Esophagus squamous epithelium (tissue), 5 donors: ENCODE results near the gene AGBL1. TPM values are rescaled to one million over a fixed set of nuclear protein-coding genes. Genes with fewer than 3 reads are reported as not detected.

Experiments
- DNase-seq: peaks from one replicate; lab custom pipeline; 2025; lab: John Stamatoyannopoulos, UW
- H3K27ac ChIP-seq, 4 donors: fragments of 200-600 bp; sonication (generic); one replicate each; pipeline ENCODE4 v1.5.1; 2016 to 2019; ENCODE audit warnings: mild to moderate bottlenecking in 1 of 4
- H3K27me3 ChIP-seq, 4 donors: fragments of 200-600 bp; sonication (generic); 1 replicate in 3 of 4; 2 replicates in 1 of 4; pipeline versions ENCODE4 v1.5.1 to v1.6.0; 2017 to 2021; ENCODE audit warnings: antibody characterized with exemption in 1 of 4
- H3K36me3 ChIP-seq, 3 donors: fragments of 200-600 bp; sonication (generic); one replicate each; pipeline ENCODE4 v1.5.1; 2016 to 2019
- H3K4me1 ChIP-seq, 3 donors: fragments of 200-600 bp; sonication (generic); one replicate each; pipeline ENCODE4 v1.5.1; 2017 to 2019
- H3K4me3 ChIP-seq, 4 donors: fragments of 200-600 bp; sonication (generic); 1 replicate in 3 of 4; 2 replicates in 1 of 4; pipeline ENCODE4 v1.5.1; 2016 to 2019; ENCODE audit warnings: mild to moderate bottlenecking in 2 of 4, moderate library complexity in 1 of 4
- H3K9me3 ChIP-seq, 3 donors: fragments of 200-600 bp; sonication (generic); one replicate each; pipeline ENCODE4 v1.5.1; 2016 to 2019
- POLR2A ChIP-seq, 4 donors: fragments of 450-650 bp; IDR thresholded peaks; one replicate each; pipeline ENCODE4 v1.6.1; 2017; ENCODE audit warnings: antibody characterized with exemption in 4 of 4, mild to moderate bottlenecking in 4 of 4, moderate library complexity in 3 of 4
- WGBS, 2 donors: methylation state at CpG; one replicate each; pipeline ENCODE4 v1.1.5; 2018; 5-methylcytosine and 5-hydroxymethylcytosine counted together
- intact Hi-C: fragments of 100-400 bp; cut with DNase I; formaldehyde crosslinking; loops from one replicate; pipeline ENCODE4 v1.15.0; 2022
- total RNA-seq, 4 donors: library from RNA; depleted of rRNA; stranded (reverse); fragments of >200 nt; gene quantifications; one replicate each; pipeline ENCODE4 v1.1.0, GENCODE V29; 2016
- TF ChIP-seq, protein P1 (sequence below), 6 experiments: fragments of 450-650 bp in 4 of 6; fragments of 200-600 bp in 2 of 6; sonication (generic) in 2 of 6; IDR thresholded peaks; one replicate each; pipeline ENCODE4 v1.5.1; 2016 to 2019; ENCODE audit warnings: antibody characterized with exemption in 6 of 6, mild to moderate bottlenecking in 4 of 6, moderate library complexity in 4 of 6
- donor health status: DM: yes; HTN: yes; CAD: no.

Gene AGBL1
- total RNA-seq, 4 donors from 2014 or later, result 0.11 to 0.21 (median 0.19) TPM; not detected in 1

DNA sequence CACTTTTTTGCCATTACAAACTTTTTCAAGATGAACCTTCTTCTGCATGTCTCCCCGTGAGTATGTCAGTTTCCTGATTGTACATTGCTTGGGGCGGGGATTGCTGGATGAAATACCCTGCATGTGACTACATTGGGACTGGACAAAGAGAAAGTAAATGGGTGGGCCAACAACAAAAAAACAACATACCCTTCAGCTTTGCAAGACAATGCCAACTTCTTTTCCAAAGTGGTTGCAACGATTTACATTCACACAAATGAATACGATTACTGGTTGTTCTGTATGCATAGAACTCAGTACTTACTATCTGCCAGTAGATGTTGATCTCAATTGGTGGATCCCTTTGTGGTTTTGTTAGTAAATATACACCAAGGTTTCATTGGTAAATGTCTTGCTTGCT is 908.4 kb downstream of the AGBL1 start:
- Histone ChIP-seq H3K27ac (no peak overlapping the region), H3K4me3 (no peak overlapping the region), H3K9me3 (no peaks in the 10 kb centered on the region), H3K4me1 (no peaks in the 10 kb centered on the region), H3K27me3 (no peaks in the 10 kb centered on the region), H3K36me3 (no peaks in the 10 kb centered on the region)
- TF ChIP-seq POLR2A (IDR thresholded peaks at IDR 0.05), result no peak
- TF ChIP-seq, protein P1, sequence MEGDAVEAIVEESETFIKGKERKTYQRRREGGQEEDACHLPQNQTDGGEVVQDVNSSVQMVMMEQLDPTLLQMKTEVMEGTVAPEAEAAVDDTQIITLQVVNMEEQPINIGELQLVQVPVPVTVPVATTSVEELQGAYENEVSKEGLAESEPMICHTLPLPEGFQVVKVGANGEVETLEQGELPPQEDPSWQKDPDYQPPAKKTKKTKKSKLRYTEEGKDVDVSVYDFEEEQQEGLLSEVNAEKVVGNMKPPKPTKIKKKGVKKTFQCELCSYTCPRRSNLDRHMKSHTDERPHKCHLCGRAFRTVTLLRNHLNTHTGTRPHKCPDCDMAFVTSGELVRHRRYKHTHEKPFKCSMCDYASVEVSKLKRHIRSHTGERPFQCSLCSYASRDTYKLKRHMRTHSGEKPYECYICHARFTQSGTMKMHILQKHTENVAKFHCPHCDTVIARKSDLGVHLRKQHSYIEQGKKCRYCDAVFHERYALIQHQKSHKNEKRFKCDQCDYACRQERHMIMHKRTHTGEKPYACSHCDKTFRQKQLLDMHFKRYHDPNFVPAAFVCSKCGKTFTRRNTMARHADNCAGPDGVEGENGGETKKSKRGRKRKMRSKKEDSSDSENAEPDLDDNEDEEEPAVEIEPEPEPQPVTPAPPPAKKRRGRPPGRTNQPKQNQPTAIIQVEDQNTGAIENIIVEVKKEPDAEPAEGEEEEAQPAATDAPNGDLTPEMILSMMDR (IDR thresholded peaks at IDR 0.05), result no peak
- 69 to 77% methylated on average over 4 of the region's 4 CpGs for WGBS, 2 donors
- intact Hi-C loops, result no loop called here
- no peak for DNase-seq

DNA sequence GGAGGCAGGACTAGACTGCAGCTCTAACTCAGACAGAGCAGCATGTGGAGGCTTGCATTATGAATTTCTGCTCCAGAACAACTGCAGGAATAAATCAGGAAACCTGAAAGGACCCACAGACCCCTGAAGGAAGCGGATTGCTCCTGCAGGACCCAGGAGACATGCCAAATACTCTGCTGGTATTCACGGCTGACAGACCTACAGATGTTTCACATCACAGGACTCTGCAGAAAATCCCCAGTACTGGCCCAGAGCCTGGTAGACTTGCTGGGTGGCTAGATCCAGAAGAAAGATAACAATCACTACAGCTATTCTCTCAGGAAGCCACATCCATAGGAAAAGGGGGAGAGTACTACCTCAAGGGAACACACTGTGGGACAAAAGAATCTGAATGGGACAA is 942.1 kb downstream of the AGBL1 start:
- no peak for DNase-seq
- H3K36me3 ChIP-seq, result no peaks in the 10 kb centered on the region
- H3K9me3 ChIP-seq, result peaks cover 0 to 5% (median 0%) of the 10 kb centered on the region in 3 donors
- H3K4me3 ChIP-seq, result no peak overlapping the region
- no peaks in the 10 kb centered on the region for H3K4me1 ChIP-seq
- no peak for TF ChIP-seq POLR2A (IDR thresholded peaks at IDR 0.05)
- TF ChIP-seq, protein P1 (IDR thresholded peaks at IDR 0.05), result no peak
- intact Hi-C loops, result no loop called here
- 60 to 61% methylated on average over 1 to 2 of the region's 2 CpGs for WGBS, 2 donors
- H3K27me3 ChIP-seq, result no peaks in the 10 kb centered on the region
- no peak overlapping the region for H3K27ac ChIP-seq

DNA sequence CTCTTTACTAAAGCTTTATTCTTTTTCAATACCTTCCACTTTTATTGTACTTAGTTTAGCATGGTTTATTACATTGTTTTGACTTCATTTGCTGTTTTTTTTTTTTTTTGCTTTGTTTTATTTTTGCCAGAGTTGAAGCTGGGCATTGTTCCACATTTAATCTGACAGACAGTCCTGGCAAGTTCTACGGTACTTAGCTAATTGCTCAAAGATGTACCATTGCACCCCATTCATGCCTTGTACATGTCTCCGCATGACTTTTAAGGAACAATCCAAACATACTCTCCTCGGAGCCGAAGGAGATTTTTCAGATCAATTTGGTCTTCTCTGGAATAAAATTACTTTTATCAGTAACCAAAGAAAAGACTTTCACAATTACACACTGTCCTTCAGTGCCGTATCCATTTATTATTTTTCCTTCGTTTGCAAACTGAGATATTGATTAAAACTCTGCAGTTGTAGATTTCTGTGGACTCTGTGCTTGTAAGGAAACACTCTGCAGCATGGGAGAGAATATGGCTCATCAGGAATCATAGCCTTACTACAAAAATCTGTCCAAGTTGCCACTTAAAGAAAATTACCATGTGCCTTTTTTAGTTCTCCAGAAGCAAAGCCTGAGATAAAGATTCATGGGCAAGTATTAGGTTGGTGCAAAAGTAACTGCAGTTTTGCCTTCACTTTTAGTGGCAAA is 952.0 kb downstream of the AGBL1 start:
- H3K9me3 ChIP-seq, result no peaks in the 10 kb centered on the region
- intact Hi-C loops, result no loop called here
- H3K36me3 ChIP-seq, result no peaks in the 10 kb centered on the region
- no peaks in the 10 kb centered on the region for H3K27me3 ChIP-seq
- H3K4me3 ChIP-seq, result no peak overlapping the region
- WGBS, 2 donors, result 39 to 41% methylated on average over 6 of the region's 6 CpGs
- H3K27ac ChIP-seq, result no peak overlapping the region
- peaks cover 0 to 29% (median 0%) of the 10 kb centered on the region in 3 donors for H3K4me1 ChIP-seq
- TF ChIP-seq POLR2A (IDR thresholded peaks at IDR 0.05), result no peak
- TF ChIP-seq, protein P1 (IDR thresholded peaks at IDR 0.05), result no peak
- DNase-seq, result no peak

DNA sequence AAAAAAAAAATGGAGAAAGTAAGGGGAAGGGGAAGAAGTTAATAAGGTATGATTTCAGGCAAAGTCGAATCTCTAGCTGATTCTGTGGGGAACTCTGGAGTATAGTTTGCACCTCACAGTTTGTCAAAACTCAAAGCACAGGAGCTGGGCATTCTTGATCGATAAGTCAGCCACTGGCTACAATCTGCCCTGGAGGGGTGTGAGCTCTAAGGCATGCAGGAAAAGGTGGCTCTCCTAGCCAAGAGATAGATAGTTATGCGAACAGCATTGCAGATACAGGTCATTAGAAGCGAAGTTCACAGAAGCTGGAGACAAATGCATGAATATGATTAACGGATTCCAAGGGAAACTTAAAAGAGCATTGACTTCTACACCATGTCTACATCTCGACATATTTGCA is 952.6 kb downstream of the AGBL1 start:
- Histone ChIP-seq H3K27ac (no peak overlapping the region), H3K27me3 (no peaks in the 10 kb centered on the region), H3K4me1 (peaks cover 0 to 30% (median 0%) of the 10 kb centered on the region in 3 donors), H3K4me3 (no peak overlapping the region), H3K9me3 (no peaks in the 10 kb centered on the region), H3K36me3 (no peaks in the 10 kb centered on the region)
- WGBS, 2 donors, result 45 to 59% methylated on average over 6 of the region's 6 CpGs
- intact Hi-C loops, result no loop called here
- no peak for DNase-seq
- no peak for TF ChIP-seq POLR2A (IDR thresholded peaks at IDR 0.05)
- TF ChIP-seq, protein P1 (IDR thresholded peaks at IDR 0.05), result no peak

DNA sequence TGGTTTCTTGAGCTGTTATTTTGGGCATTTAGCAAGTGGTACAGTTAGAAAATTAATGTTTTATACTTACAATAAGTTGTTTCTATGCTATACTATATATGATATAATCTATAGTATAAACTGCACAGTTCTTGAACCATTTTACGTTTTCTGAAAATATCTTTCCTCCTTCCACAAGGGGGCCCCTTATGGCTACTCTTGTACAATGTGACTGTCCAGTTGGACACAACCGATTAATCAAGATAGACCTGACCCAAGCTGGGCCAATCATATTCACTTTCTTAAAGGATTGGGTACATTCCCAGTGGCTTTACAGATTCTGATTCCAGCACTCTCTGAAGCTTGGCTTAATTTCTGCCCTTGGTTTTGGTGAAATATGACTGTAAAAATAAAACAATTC is 953.4 kb downstream of the AGBL1 start:
- TF ChIP-seq POLR2A (IDR thresholded peaks at IDR 0.05), result no peak
- TF ChIP-seq, protein P1 (IDR thresholded peaks at IDR 0.05), result no peak
- no peak for DNase-seq
- H3K4me1 ChIP-seq, result peaks cover 0 to 30% (median 0%) of the 10 kb centered on the region in 3 donors
- intact Hi-C loops, result no loop called here
- WGBS, 2 donors, result 69 to 77% methylated on average over 2 of the region's 2 CpGs
- no peaks in the 10 kb centered on the region for H3K36me3 ChIP-seq
- no peaks in the 10 kb centered on the region for H3K9me3 ChIP-seq
- H3K27ac ChIP-seq, result no peak overlapping the region
- no peak overlapping the region for H3K4me3 ChIP-seq
- H3K27me3 ChIP-seq, result no peaks in the 10 kb centered on the region
